HL-60/S4 treated with phorbol 12-myristate 13-acetate at 8.2 ng/mL for 4 days and 3 days (cell line): ENCODE data around the gene KRTAP20-1.

Experiments used
- in situ Hi-C: fragments of 300-500 bp; cut with MboI; formaldehyde crosslinking; loops from 2 replicates; pipeline ENCODE4 v1.15.0; 2022; ENCODE audit warnings: low sequenced_read_pairs

Gene KRTAP20-1

DNA sequence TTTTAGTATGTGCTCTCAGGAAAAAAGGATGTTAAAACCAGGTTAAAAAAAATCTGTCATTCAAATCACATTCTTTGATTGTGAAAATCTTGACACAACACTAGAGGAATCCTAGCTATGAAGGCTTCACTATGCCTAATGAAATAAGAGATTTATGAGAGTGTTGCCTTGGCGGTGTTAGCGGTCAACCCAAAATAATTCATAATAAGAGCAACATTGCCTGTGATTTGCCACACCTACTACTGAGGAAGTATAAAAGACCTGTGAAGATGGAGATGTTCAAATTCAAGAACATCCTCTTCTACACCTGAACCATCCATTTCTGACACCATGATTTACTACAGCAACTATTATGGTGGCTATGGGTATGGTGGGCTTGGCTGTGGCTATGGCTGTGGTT lies at the start of gene KRTAP20-1:
Gene KRTAP20-1 (plus strand): TSS at position 301 of the 400 bp plus-strand sequence. CDS start 30 bp downstream, at position 331.
- in situ Hi-C loops: no loop called here

- in situ Hi-C loops: no loop called here
These were observed 48.6 kb upstream of the KRTAP20-1 start for GRCh38 chr21:30567617-30568016.

- in situ Hi-C loops: no loop called here
These were observed 38.5 kb upstream of the KRTAP20-1 start for GRCh38 chr21:30577766-30578165.

GRCh38 chr21:30579346-30579745 lies 36.9 kb upstream of the KRTAP20-1 start:
- in situ Hi-C loops: no loop called here

- in situ Hi-C loops: no loop called here
These were observed 36.1 kb upstream of the KRTAP20-1 start for GRCh38 chr21:30580132-30580531.

DNA sequence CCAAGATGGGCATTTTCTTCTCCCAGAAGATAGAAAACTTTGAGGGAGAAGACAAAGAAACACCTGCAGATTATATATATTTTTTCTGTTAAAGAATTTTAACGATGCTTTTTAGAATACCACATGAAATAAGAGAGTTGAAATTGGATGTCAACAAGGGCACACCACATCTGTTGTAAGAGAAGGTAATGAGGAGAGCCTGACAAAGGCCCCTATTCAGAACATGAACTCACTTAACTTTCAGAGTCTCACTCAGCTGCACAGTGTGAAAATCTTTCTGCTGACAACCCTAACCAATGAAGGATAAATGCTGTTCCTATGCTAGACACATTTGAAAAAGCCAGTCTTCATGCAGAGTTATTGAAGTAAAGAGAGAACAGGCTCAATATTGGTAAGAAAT lies 33.4 kb upstream of the KRTAP20-1 start:
- in situ Hi-C loops: no loop called here

- in situ Hi-C loops: no loop called here
These were observed 25.9 kb upstream of the KRTAP20-1 start, which contains the start of gene KRTAP22-2 for GRCh38 chr21:30590297-30590696. Gene KRTAP22-2 (minus strand): TSS chr21:30590397.

- in situ Hi-C loops: no loop called here
These were observed 24.1 kb upstream of the KRTAP20-1 start, which contains the start of gene KRTAP6-3 for GRCh38 chr21:30592140-30592539. Gene KRTAP6-3 (plus strand): TSS chr21:30592440. CDS start chr21:30592446, 6 bp downstream.

- in situ Hi-C loops: no loop called here
These were observed 17.4 kb upstream of the KRTAP20-1 start, which contains the start of gene KRTAP6-2 for GRCh38 chr21:30598802-30599201. Gene KRTAP6-2 (minus strand): TSS chr21:30598902. CDS start chr21:30598874, 28 bp downstream.

- in situ Hi-C loops: no loop called here
These were observed 15.4 kb upstream of the KRTAP20-1 start, which contains the start of gene KRTAP22-1 for GRCh38 chr21:30600787-30601186. Gene KRTAP22-1 (plus strand): TSS chr21:30601087.

DNA sequence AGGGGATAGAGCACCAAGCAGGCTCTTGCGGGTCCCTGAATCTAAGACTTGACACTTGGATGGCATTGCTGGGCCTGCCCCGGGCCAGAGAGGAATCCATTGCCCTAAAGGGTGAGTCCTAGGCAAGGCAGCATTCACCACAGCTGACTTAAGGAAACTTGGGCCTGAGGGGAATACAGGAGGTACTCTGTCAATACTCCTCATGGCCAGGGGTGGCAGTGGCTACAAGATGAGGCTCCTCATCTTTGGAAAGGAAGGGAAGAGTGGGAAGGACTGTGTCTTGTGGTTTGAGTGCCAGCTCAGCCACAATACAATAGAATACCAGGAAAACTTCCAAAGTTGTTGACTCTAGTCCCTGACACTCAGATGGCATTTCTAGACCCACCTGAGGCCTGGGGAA lies 10.3 kb upstream of the KRTAP20-1 start:
- in situ Hi-C loops: no loop called here

DNA sequence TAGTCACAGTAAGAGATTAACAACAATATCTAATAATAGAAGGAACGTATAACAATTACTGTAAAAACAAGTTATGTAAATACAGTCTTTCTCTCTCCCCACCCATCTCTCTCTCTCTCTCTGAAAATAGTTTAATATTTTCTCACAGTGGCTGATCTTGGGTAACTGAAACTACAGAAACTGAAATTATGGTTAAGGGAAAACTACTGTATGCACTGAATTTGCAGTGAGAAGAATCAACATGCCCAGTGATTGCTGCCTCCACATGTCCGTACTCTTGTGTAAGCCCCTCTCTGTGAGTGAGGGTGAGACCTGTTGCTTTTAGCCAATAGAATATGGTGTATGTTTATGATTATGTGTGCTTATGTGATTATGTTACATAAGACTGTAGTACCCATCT lies 4.1 kb upstream of the KRTAP20-1 start:
- in situ Hi-C loops: no loop called here

- in situ Hi-C loops: no loop called here
These were observed 2.4 kb upstream of the KRTAP20-1 start, which contains the start of gene KRTAP6-1 for GRCh38 chr21:30613836-30614235. Gene KRTAP6-1 (minus strand): TSS chr21:30613930. CDS start chr21:30613904, 26 bp downstream.

DNA sequence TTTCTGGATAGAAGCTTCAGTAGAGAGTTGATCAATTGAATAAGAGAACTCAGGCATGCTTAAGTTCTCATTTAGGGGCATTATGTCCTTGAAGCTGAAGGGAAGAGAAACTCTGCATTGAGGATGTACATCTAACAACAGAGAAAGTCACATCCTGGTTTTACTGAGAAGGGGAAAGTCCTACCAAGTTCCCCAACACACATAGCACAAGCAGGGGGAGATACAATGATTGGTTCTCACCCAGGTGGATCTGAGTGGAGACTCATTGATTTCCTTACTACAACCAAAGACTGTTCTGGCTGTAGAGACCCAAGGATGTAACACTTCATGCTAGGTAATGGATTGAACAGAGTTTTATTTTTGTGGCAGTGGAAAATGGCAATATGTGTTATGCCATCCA lies 1.0 kb upstream of the KRTAP20-1 start:
- in situ Hi-C loops: no loop called here

- in situ Hi-C loops: no loop called here
These were observed 3.9 kb downstream of the KRTAP20-1 start for GRCh38 chr21:30620080-30620479.

GRCh38 chr21:30620522-30620921 lies 4.3 kb downstream of the KRTAP20-1 start, which contains the start of gene KRTAP20-4:
Gene KRTAP20-4 (plus strand): TSS chr21:30620627.
- in situ Hi-C loops: no loop called here

DNA sequence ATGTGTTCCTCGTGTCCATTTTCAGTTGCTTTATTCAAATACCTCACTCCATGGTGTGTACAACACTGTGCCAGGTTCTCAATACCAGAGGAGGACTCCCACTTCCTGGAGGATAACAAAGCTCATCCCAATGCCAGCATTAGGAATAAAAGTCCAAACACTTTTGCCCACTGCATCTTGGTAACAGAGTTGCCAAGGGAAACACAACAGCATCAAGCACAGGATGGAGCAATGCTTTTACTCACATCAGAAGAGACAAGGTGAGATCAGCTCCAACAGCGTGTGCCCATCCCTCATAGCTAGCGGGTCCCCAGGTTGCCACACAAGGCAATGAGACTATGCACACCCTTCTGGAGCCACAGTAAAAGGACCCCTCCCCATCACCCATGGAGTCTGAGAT lies 7.1 kb downstream of the KRTAP20-1 start:
- in situ Hi-C loops: no loop called here

GRCh38 chr21:30625449-30626165 lies 9.4 kb downstream of the KRTAP20-1 start:
- in situ Hi-C loops: no loop called here

DNA sequence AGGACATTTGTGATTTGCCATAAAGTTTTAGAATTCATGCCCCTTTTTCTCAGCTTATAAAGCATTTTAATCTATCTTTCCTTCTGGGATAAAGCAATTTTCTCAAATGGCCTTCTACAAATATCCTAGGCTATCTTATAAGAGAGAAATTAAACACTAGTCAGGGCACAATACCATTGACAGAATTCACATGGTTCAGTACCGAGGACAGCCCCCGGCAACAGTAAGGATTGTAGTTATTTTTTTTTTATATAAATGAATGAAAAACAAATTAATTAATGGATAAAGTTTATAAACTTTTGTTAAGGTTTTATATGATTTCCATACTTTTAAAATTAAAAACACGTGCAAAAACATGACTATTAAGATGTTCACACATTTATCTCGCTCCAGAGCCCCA lies 11.9 kb downstream of the KRTAP20-1 start:
- in situ Hi-C loops: no loop called here

DNA sequence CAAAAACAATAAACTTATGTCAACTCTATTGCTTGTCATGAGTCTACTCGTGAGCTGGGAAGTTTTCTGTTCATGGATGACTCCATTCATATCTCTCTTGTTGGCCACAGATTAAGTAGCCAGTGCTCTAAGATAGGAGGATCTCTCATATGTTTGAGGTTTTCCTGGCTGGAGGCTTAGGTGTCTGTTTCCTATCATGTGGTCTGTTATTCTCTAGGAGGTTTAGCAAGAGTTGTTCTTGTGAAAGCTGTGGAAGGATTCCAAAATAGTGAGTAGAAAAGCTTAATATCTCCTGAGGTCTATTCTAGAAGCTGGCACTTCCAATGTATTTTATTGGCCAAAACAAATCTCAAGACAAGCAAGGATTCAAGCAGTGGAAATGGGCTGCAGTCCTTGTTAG lies 13.0 kb downstream of the KRTAP20-1 start:
- in situ Hi-C loops: no loop called here

- in situ Hi-C loops: no loop called here
These were observed 18.7 kb downstream of the KRTAP20-1 start, which contains the start of gene KRTAP20-2 for GRCh38 chr21:30634906-30635305. Gene KRTAP20-2 (plus strand): TSS chr21:30635206. CDS start chr21:30635264, 58 bp downstream.

DNA sequence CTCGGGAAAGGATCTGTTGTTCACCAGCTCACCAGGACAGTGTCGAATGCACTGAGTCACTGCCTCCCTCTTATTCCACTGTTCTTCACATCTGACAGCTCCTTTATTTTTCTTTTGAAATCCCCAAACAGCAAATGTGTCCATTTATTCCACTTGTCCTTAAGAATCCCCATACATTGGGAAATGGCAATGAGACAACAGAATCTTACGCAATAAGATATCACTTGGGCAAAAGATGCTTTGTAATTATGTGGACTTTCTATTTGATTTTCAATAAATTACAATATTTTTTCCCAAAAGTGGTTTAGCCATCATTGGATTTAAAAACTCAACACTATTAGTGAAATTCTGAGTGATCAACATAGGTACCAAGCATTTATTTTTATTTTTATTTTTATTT lies 22.5 kb downstream of the KRTAP20-1 start:
- in situ Hi-C loops: no loop called here
